Activated T-cell treated with anti-CD3 and anti-CD28 coated beads, Interleukin-2, amount 50 U/mL, for 1 hour (primary cell): ENCODE data around the gene ARHGAP27.
"Not testable (repeated sequence)": the region's sequence is repeated elsewhere in the genome, so short reads cannot be mapped to it uniquely, and the experiment has no call there.

Experiments used
- DNase-seq: peaks from one replicate; pipeline ENCODE4 v3.0.0-alpha.2; 2020

The ARHGAP27 gene, protein sequence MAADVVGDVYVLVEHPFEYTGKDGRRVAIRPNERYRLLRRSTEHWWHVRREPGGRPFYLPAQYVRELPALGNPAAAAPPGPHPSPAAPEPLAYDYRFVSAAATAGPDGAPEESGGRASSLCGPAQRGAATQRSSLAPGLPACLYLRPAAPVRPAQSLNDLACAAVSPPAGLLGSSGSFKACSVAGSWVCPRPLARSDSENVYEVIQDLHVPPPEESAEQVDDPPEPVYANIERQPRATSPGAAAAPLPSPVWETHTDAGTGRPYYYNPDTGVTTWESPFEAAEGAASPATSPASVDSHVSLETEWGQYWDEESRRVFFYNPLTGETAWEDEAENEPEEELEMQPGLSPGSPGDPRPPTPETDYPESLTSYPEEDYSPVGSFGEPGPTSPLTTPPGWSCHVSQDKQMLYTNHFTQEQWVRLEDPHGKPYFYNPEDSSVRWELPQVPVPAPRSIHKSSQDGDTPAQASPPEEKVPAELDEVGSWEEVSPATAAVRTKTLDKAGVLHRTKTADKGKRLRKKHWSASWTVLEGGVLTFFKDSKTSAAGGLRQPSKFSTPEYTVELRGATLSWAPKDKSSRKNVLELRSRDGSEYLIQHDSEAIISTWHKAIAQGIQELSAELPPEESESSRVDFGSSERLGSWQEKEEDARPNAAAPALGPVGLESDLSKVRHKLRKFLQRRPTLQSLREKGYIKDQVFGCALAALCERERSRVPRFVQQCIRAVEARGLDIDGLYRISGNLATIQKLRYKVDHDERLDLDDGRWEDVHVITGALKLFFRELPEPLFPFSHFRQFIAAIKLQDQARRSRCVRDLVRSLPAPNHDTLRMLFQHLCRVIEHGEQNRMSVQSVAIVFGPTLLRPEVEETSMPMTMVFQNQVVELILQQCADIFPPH

DNA sequence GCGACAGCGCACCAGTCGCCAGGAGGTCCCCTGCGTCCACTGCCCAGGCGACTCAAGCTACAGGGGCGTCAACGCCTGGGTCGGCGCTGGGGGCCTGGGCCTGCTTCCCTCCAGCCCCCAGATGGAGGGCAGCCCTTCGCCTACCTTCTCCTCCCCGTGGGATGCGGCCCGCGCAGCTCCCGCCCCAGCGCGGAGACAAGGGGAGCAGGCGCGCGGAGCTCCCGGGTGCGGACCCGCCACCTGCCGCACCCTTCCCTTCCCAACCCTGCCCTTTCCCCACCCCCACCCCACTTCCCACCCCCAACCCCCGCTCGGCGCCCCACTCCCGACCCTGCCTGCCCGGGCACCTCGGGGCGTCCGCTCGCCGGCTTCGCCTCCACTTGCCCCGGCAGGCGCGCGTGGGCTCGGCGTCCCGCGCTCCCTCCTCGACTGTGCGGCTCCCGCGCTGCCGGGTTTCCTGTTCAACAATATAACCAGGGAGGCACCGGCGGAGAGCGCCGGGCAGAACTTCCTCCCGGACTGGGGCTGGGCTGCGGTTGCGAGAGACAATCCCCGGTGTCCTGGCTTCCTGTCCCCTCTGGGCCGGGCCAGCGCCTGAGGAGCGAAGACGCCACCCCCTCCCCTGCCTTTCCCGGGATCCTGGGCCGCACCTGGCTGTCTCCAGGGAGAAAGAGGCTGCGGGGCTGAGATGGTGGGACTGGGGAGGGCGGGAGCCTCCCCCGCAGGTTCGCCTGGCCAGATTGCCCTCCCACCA lies at the start of gene ARHGAP27:
Gene ARHGAP27, minus strand, starts transcription at position 466 of the 754 bp plus-strand sequence. CDS start 2,591 bp downstream, outside the sequence.
- DNase-seq = no peak

DNA sequence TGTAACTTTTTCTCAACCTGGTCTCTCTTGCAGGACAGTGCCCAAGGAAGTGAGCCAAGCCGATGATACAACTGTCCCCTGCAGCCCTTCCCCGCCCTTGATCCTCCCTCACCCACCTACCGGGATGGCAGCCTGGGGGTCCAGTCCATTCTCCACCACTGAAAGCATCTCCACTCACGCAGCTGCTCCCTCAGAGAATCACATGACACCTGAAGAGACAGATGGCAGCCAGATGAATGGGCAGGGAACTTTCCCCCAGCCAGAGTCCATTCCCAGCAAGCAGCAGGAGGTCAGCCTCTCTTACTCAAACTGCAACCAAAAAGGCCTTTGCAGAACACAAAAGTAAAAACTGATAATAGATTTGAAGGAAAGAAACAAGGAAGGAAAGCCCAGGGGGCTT lies 49.6 kb upstream of the ARHGAP27 start:
- not testable (repeated sequence) for DNase-seq

DNA sequence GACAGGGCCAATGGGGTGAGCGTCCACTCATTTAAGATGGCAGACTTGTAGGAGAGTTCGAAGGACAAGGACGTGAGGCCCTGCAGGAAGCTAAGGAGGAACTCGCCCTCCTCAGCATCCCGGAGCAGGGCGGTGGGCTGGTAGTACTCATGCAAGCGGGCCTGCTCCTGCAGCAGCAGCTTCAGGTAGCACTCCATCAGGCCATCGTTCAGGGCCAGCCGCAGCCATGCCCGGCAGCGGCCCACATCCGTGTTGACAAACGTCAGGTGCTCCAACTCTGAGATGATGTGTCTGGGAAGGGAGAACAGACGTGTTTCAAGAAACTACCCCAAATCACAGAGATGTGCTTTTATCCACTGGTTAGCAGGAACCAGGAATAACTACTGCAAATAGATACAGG lies 42.8 kb upstream of the ARHGAP27 start:
- DNase-seq = not testable (repeated sequence)

DNA sequence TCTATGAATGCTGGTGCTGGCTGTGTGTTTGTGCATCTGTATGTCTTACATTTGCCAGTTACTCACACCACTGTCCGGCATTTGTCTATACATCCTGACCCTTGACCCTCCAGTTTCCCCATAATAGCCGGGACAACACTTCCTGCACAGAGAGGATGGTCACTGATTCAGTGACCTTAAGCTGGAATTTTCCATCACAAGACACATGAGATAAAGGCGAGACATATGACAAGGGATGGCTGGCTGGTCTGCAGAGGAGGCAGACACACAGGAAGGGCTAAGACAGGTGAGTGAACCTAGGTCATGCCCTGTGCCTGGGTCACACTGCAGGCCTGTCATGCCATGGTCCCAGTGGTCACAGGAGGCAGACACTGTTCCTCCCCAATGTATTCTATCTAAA lies 39.6 kb upstream of the ARHGAP27 start:
- not testable (repeated sequence) for DNase-seq

DNA sequence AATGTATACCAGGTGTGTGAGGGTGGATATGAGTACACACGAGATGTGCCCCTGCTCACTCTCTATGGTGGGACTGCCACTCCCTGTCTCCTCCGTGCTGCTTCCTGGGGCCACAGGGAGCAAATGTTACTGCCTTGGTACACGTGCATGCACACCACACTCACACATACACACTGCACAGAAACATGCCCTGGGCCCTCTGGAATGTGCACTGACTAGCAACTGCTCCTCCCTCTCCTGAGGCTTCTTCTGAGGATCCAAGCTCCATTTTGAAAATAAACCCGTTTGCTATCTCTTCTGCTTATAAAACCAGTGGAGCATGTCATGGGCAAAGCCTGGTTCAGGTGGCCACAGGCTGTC lies 36.5 kb upstream of the ARHGAP27 start:
- not testable (repeated sequence) for DNase-seq

DNA sequence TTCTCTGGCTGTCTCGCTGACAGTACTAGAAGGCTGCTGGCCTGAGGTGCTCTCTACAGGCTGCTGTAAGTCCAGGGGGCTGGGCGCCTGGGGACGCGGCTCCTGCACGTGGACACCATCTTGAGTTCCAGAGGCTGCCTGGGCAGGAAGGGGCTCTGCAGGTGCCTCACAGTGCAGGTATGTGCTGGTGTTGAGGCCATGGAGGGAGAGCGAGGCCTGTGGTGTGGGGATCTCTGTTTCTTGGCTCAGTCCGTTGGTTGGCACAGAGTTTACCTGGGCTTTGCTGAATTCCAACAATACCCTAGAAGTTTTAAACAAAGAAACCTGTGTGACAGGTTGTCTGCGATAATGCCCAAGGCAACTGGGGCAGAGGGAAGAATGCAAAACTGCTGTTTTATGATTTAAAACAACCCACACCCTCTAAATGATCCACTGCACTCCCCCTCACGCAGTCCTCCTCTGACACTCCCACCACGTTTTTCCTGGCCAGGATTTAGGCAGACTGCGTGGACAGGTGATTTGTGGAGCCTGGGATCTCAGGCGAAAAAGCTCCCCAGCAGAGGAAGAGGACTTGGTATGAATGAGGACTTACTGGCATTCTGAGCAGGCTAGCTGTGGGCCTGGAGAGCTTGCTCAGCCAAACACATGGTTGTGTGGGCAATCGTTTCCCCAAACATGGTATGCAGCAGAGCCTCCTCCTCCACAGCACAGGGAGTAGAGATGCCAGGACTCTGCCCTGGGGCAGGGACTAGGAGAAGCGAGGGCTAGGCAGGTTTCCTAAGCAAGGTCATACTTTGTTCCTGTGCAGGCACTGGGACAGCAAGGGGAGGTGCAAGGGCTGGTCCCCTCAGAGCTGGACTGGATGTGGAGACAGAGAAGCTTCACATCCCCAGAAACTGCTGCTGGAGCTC lies 35.9 kb upstream of the ARHGAP27 start:
- not testable (repeated sequence) for DNase-seq

DNA sequence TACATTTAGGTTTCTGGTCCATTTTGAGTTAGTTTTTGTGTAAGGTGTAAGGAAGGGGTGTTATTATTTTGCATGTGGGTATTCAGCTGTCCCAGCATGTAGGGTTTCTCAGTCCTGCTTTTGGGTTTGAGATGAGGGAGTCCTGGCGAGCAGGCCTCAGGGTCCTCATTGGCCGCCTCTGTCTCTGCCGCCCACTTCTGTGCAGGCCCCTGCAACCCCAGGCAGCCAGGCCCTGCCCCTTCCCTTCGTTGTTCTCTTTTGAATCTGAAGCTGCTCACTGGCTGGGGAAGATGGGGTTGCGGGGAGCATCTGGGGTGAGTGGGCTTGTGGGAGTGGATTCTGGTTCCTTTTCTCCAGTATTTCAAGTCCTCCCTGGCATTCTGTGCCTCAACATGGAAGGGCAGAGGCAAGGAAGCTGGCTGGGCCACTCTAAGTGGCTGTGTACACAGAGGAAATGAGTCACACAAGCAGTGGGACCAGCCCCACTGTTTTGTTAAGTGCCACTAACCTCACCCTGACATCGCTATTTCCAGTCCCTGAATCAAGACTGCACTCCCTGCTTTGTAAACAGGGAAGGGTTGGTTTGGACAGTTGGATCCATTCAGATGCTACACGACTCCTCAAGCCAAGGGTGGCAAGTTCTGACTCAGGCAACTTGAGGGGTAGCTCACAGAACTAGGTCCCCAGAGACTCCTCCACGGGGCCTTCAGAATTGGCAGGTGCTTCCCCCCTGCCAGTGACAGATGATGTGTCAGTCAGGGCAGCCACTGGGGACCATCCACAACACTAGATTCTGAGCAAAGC lies 29.1 kb upstream of the ARHGAP27 start:
- DNase-seq = not testable (repeated sequence)

DNA sequence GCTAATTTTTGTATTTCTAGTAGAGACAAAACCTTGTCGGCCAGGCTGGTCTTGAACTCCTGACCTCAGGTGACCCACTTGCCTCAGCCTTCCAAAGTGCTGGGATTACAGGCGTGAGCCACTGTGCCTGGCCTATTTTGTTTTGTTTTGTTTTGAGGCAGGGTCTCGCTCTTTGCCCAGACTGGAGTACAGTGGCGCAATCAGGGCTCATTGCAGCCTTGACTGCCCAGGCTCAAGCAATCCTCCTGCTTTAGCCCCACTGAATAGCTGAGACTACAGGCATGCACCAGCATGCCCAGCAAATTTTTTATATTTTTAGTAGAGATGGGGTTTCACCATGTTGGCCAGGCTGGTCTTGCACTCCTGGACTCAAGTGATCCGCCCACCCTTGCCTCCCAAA lies 27.8 kb upstream of the ARHGAP27 start:
- DNase-seq = not testable (repeated sequence)

DNA sequence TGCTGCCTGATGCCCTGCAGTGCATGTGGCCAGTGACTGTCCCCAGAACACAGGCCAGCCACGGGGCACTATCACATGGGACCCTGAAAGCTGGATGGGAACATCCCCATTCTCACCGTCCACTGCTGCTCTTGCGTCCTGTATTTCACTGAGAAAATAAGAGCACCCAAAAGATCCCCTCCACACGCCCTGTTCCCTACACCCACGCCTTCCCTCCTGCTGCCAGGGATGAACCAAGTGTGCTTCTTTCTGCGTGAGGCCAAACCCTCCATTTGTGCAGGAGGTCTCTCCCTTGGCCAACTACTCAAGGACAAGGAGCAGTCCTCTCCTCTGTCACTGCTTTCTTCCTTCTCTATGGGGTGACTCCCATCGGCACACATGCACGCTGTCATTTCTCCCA lies 21.7 kb upstream of the ARHGAP27 start:
- not testable (repeated sequence) for DNase-seq

DNA sequence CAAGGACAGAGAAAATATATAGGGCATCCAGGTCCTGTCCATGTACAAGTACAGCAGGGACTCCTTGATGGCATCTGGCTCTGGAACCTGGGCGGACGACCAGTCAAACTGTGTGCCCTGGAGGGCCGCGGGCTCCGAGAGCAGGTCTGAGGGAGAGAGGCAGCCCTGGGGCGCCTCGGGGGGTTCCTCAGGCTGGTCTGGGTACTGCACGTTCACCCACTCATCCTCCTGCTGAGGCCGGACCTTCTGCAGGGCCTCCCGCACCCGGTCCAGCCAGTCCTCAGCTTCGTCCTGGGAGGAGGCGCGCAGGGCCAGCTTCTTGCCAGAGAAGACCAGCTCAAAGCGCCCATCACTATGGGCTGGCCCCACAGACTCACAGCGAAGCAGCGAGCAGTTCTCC lies 21.1 kb upstream of the ARHGAP27 start:
- DNase-seq = not testable (repeated sequence)

DNA sequence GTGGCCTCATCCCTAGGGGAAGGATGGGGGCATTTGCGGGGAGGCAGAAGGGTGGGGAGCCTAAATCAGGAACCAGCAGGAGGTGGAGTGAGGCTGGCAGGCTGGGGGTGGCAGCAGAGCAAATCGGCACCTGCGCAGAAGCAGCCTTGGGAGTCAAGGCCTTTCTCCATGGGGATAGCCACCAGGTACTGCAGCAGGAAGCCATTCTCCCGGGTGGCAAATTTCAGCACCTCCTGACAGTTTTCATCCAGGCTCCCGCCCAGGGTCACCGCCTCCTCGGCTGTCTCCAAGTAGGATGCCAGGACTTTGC lies 20.5 kb upstream of the ARHGAP27 start:
- DNase-seq = not testable (repeated sequence)

DNA sequence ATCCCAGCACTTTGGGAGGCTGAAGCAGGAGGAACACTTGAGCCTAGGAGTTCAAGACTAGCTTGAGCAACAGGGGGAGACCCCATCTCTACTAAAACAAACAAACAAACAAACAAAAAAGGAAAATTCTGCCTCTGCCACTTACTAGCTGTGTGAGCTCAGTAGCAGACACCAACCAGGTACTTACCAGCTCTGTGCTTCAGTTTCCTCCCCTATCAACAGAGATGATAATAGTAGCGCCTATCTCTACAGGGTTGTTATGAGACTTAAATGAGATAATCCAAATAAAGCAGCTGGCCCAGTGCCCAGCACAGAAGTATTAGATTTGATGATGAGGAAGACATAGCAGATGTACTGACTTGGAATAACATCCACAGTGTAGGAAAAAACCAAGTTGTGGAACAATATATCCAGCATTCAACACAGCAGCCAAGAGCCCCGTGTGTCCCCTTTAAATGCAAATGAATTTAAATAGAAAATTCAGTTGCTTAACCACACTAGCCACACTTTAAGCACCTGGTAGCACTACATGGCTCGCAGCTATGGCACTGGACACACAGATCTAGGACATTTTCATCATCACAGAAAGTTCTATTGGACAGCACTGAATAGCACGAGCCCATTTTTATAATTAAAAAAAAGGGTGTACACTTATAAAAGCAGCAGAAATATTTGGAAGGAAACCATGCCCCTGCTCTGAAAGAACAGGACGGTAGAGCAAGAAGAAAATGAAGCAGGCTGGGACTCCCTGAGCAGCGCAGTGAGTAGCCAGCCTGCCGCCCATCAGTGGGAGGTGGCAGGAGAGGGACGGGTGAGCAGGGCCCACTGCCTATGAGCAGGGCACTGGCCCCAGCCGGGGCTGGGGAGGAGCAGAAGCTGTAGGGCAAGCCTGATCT lies 19.9 kb upstream of the ARHGAP27 start:
- not testable (repeated sequence) for DNase-seq

DNA sequence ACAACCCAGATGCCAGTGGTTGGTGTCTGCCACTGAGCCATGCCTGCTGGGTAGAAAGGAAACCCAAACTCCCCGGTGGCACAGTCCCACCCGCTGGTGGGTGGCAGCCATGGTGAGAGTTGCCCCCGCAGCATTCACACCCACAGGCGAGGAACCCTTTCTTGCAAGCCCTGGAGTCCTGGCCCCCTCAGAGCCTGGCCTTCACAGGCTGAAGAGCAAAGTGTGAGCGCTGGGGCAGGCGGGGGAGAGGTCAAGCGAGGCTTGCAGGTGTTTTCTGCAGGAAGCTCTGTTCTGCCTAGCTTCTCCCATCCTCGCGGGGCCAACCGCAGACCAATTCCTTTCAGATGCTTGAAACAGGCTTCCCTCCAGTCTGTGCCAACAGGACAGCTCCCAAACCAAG lies 19.0 kb upstream of the ARHGAP27 start:
- DNase-seq = not testable (repeated sequence)

DNA sequence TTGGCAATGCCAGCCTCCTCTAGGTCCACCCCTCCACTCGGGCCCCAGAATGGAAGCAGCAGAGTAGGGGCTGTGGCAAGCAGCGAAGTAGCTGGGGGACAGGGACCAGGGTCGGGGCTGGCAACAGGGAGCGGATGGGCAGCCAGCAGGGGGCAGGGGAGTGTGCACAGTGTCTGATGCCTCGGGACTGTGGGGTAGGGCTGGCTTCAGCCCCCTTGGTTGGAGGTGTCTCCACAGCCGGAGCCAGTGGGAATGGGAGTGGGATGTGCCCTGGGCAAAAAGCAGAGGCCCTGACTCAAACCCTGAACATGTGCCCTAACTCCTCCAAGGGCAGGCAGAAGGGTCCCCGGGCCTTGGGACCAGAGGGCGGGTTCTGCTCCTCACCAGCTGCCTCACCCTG lies 18.5 kb upstream of the ARHGAP27 start:
- DNase-seq = no peak

DNA sequence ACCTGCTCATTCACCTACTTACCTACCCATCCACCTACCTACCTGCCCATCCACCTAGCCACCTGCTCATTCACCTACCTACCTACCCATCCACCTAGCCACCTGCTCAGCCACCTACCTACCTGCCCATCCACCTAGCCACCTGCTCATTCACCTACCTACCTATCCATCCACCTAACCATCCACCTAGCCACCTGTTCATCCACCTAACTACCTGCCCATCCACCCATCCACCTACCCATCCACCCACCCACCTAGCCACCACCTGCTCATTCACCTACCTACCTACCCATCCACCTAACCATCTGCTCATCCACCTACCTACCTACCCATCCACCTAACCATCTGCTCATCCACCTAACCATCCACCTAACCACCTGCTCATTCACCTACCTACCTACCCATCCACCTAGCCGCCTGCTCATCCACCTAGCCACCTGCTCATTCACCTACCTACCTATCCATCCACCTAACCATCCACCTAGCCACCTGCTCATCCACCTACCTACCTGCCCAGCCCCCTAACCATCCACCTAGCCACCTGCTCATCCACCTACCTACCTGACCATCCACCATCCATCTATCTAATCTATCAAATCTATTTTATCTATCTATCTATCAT lies 17.1 kb upstream of the ARHGAP27 start:
- not testable (repeated sequence) for DNase-seq

DNA sequence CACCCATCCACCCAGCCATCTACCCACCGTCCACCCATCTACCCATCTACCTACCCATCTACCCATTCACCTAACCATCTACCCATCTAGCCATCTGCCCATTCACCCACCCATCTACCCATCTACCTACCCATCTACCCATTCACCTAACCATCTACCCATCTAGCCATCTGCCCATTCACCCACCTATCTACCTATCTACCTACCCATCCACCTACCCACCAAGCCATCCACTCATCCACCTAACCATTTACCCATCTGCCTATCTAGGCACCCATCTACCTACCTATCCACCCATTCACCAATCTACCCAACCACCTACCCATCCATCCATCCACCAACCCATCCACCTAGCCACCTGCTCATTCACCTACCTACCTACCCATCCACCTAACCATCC lies 16.6 kb upstream of the ARHGAP27 start:
- DNase-seq = not testable (repeated sequence)

DNA sequence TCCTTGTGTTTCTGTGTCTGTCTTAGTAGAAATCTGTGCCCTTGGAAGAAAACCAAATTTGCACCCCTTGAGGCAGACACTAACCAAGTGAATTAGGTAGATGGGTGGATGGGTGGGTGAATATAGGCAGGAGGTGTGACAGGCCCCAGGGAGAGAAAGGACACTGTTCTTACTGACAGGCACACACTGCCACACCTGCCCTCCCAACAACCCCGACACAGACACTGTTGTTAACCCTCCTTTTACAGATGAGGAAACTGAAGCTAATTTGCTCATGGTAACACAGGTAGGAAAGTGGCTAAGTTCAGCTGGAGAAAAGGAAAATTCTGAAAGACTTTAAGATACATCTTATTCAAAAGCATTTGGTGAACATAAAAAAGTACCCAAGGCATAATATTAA lies 15.8 kb upstream of the ARHGAP27 start:
- not testable (repeated sequence) for DNase-seq

DNA sequence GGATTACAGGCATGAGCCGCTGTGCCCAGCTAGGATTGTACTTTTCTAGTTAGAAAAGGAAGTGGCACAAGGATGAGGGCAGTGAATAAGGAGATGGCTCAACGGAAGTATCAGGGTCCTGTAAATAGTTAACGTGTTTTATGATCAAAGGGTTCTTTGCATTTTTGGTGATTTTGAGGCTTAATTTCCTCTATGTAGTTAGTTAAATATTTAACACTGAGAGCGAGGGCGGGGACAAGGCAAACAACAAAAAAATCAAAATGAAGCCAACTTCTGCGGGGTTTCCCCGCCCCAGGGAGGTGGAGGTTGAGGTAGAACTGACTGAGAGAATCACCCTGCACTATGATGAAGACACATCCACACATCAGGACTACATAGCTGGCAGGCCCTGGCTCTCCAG lies 15.4 kb upstream of the ARHGAP27 start:
- DNase-seq = not testable (repeated sequence)

DNA sequence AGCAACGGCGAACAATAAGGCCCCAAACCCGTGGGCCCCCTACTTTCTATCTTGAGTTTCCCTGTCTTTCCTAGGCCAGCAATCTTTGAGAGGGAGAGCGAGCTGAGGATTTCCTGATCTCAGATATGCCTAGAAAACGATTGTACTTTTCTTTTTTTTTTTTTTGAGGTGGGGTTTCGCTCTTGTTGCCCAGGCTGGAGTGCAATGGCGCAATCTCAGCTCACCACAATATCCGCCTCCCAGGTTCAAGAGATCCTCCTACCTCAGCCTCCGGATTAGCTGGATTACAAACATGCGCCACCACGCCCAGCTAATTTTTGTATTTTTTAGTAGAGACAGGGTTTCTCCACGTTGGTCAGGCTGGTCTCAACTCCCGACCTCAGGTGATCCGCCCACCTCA lies 15.0 kb upstream of the ARHGAP27 start:
- DNase-seq = not testable (repeated sequence)
